Natural killer cell (primary cell): ENCODE measurements around the gene PIK3R5. TPM values are rescaled to one million over a fixed set of nuclear protein-coding genes. Genes with fewer than 3 reads are reported as not detected.

ENCODE experiments used
- ATAC-seq, 3 donors: fragments of 150-1000 bp in 2 of 3; fragments of 200-7000 bp in 1 of 3; cut with Tn5 transposase; 1 replicate in 1 of 3; 2 replicates in 2 of 3; pipeline ENCODE4 v1.10.0; 2021; ENCODE audit warnings: mild to moderate bottlenecking in 2 of 3, moderate library complexity in 2 of 3
- DNase-seq, 2 donors: peaks; one replicate each; pipeline versions ENCODE4 v3.0.0 to v3.0.0-alpha.2; 2013 to 2021; ENCODE audit warnings: mixed read lengths in 1 of 2
- H3K27ac ChIP-seq: one replicate; pipeline ENCODE4 v1.5.1; 2013; ENCODE audit warnings: mild to moderate bottlenecking, low read length
- H3K27me3 ChIP-seq: one replicate; pipeline ENCODE4 v1.6.1; 2013; ENCODE audit warnings: low read length; ENCODE audit not compliant: control insufficient read depth, insufficient read depth
- H3K36me3 ChIP-seq: one replicate; pipeline ENCODE4 v1.6.1; 2013; ENCODE audit warnings: low read length; ENCODE audit not compliant: control insufficient read depth, insufficient read depth
- H3K4me1 ChIP-seq: one replicate; pipeline ENCODE4 v1.6.1; 2013; ENCODE audit warnings: low read length; ENCODE audit not compliant: control insufficient read depth, insufficient read depth
- H3K4me3 ChIP-seq: one replicate; pipeline ENCODE4 v1.5.1; 2013; ENCODE audit warnings: low read length
- H3K9me3 ChIP-seq: one replicate; pipeline ENCODE4 v1.6.1; 2013; ENCODE audit warnings: low read length; ENCODE audit not compliant: control insufficient read depth, insufficient read depth
- H3K27ac Mint-ChIP-seq, 2 donors: one replicate each; pipeline ENCODE4 v1.8.0; 2022; ENCODE audit warnings: mild to moderate bottlenecking in 2 of 2, mixed read lengths in 2 of 2, moderate library complexity in 1 of 2
- H3K27me3 Mint-ChIP-seq, 2 donors: one replicate each; pipeline ENCODE4 v1.8.0; 2022; ENCODE audit warnings: low read depth in 2 of 2, mixed read lengths in 2 of 2
- H3K36me3 Mint-ChIP-seq: one replicate; pipeline ENCODE4 v1.8.0; 2022; ENCODE audit warnings: mixed read lengths
- H3K4me1 Mint-ChIP-seq, 2 donors: one replicate each; pipeline ENCODE4 v1.8.0; 2022; ENCODE audit warnings: mixed read lengths in 2 of 2
- H3K4me3 Mint-ChIP-seq: one replicate; pipeline ENCODE4 v1.8.0; 2022; ENCODE audit warnings: mild to moderate bottlenecking, moderate library complexity, mixed read lengths
- H3K9me3 Mint-ChIP-seq, 2 donors: one replicate each; pipeline ENCODE4 v1.8.0; 2022; ENCODE audit warnings: mixed read lengths in 2 of 2
- CTCF ChIP-seq: fragments of 200-600 bp; IDR thresholded peaks from one replicate; pipeline ENCODE4 v1.8.0; 2022; ENCODE audit warnings: antibody characterized with exemption
- WGBS: methylation state at CpG from one replicate; pipeline ENCODE4 v1.1.7; 2013; ENCODE audit warnings: missing lambda C conversion rate; ENCODE audit not compliant: insufficient coverage; 5-methylcytosine and 5-hydroxymethylcytosine counted together
- intact Hi-C: fragments of 100-400 bp; cut with micrococcal nuclease; formaldehyde crosslinking; loops from one replicate; pipeline ENCODE4 v1.14.2; 2022
- total RNA-seq, 4 donors: library from RNA; stranded (reverse); fragments of 120-200 nt in 1 of 4; gene quantifications; one replicate each; pipeline versions ENCODE4 v1.2.3 to v1.2.4, GENCODE V29; 2013 to 2022

PIK3R5 gene
- total RNA-seq, 3 donors from 2014 or later (not counting 1 experiment from before 2014, with no cell fraction given) = 254 to 364 (median 348) TPM

GRCh38 chr17:8844229-8845218 is 121.0 kb downstream of the PIK3R5 start:
- H3K4me3 ChIP-seq = no peak overlapping the region
- Mint-ChIP-seq H3K9me3 (no peaks in the 10 kb centered on the region), H3K27ac (no peak overlapping the region), H3K36me3 (no peaks in the 10 kb centered on the region), H3K4me1 (peaks cover 0 to 5% of the 10 kb centered on the region in 2 donors), H3K27me3 (no peaks in the 10 kb centered on the region), H3K4me3 (no peak overlapping the region)
- no peaks in the 10 kb centered on the region for H3K27me3 ChIP-seq
- H3K4me1 ChIP-seq = no peaks in the 10 kb centered on the region
- intact Hi-C loops = no loop called here
- no peaks in the 10 kb centered on the region for H3K36me3 ChIP-seq
- WGBS = 91% methylated on average over 3 of the region's 9 CpGs
- ATAC-seq (no peak), DNase-seq (no peak)
- H3K9me3 ChIP-seq = no peaks in the 10 kb centered on the region
- no peak for TF ChIP-seq CTCF
- H3K27ac ChIP-seq = no peak overlapping the region

GRCh38 chr17:8843344-8843743 is 122.2 kb downstream of the PIK3R5 start:
- Mint-ChIP-seq H3K27me3 (no peaks in the 10 kb centered on the region), H3K27ac (no peak overlapping the region), H3K4me3 (no peak overlapping the region), H3K4me1 (peaks cover 0 to 5% of the 10 kb centered on the region in 2 donors), H3K36me3 (no peaks in the 10 kb centered on the region), H3K9me3 (no peaks in the 10 kb centered on the region)
- ATAC-seq = no peak
- Histone ChIP-seq H3K27me3 (no peaks in the 10 kb centered on the region), H3K9me3 (no peaks in the 10 kb centered on the region), H3K4me3 (no peak overlapping the region), H3K27ac (no peak overlapping the region), H3K36me3 (no peaks in the 10 kb centered on the region), H3K4me1 (no peaks in the 10 kb centered on the region)
- no peak for TF ChIP-seq CTCF
- intact Hi-C loops = no loop called here
- no peak for DNase-seq
- 17% methylated on average over 2 of the region's 2 CpGs for WGBS

- Histone ChIP-seq H3K9me3 (no peaks in the 10 kb centered on the region), H3K27ac (no peak overlapping the region), H3K36me3 (no peaks in the 10 kb centered on the region), H3K27me3 (no peaks in the 10 kb centered on the region), H3K4me1 (no peaks in the 10 kb centered on the region), H3K4me3 (no peak overlapping the region)
- DNase-seq (no peak), ATAC-seq (no peak)
- H3K4me3 Mint-ChIP-seq = no peak overlapping the region
- peaks cover 0 to 10% of the 10 kb centered on the region in 2 donors for H3K4me1 Mint-ChIP-seq
- H3K27me3 Mint-ChIP-seq = peaks cover 0 to 5% of the 10 kb centered on the region in 2 donors
- 92% methylated on average over 3 of the region's 4 CpGs for WGBS
- H3K9me3 Mint-ChIP-seq = no peaks in the 10 kb centered on the region
- H3K36me3 Mint-ChIP-seq = no peaks in the 10 kb centered on the region
- H3K27ac Mint-ChIP-seq = no peak overlapping the region
- intact Hi-C loops = no loop called here
- no peak for TF ChIP-seq CTCF
Observed at GRCh38 chr17:8841844-8842243, 123.7 kb downstream of the PIK3R5 start.
